SK-N-SH (cell line): ENCODE data around the gene FMN1. TPM values are rescaled to one million over a fixed set of nuclear protein-coding genes. Genes with fewer than 3 reads are reported as not detected.

Experiments
- CTCF ChIA-PET: fragments of 300-600, 350-600 bp; formaldehyde crosslinking; extraction: SDS; loops from one replicate; lab custom pipeline; 2021; lab: Yijun Ruan, JAX
- POLR2A ChIA-PET: fragments of 350-600 bp; sonication (Branson Sonifier 250); formaldehyde crosslinking; extraction: SDS; loops from one replicate; lab custom pipeline; 2020; ENCODE audit warnings: antibody characterized with exemption, inconsistent platforms; lab: Yijun Ruan, JAX
- DNase-seq: peaks from one replicate; pipeline ENCODE4 v3.0.0; 2012
- H2AFZ ChIP-seq: fragments of 200-600 bp; sonication (generic); 2 replicates; pipeline ENCODE4 v1.8.1; 2016; ENCODE audit warnings: antibody characterized with exemption, mild to moderate bottlenecking, low read depth
- H3F3A ChIP-seq: fragments of 200-600 bp; sonication (generic); replicated peaks from 2 replicates; pipeline ENCODE3; 2016; ENCODE audit warnings: antibody characterized with exemption, mild to moderate bottlenecking; ENCODE audit not compliant: insufficient read depth
- H3K27ac ChIP-seq, 2 experiments: fragments of 200-500 bp in 1 of 2; fragments of 200-600 bp in 1 of 2; sonication (Bioruptor generic) in 1 of 2; sonication (generic), shearing (Covaris generic) in 1 of 2; 2 replicates each; pipeline versions ENCODE4 v1.5.1 to v1.6.1; 2014 to 2016; ENCODE audit warnings: low read depth in 2 of 2, inconsistent platforms in 1 of 2, low read length in 1 of 2, mild to moderate bottlenecking in 1 of 2, mixed read lengths in 1 of 2
- H3K27me3 ChIP-seq: fragments of 200-600 bp; sonication (generic), shearing (Covaris generic); 2 replicates; pipeline ENCODE4 v1.6.1; 2016; ENCODE audit warnings: mixed run types; ENCODE audit not compliant: insufficient read depth
- H3K36me3 ChIP-seq, 2 experiments: fragments of 200-500 bp in 1 of 2; fragments of 200-600 bp in 1 of 2; sonication (Bioruptor generic) in 1 of 2; sonication (generic) in 1 of 2; replicated peaks in 1 of 2; 2 replicates each; pipeline versions ENCODE3 to v1.5.1; 2014 to 2016; ENCODE audit warnings: low read length in 1 of 2, mild to moderate bottlenecking in 1 of 2; ENCODE audit not compliant: insufficient read depth in 2 of 2, control insufficient read depth in 1 of 2
- H3K4me1 ChIP-seq, 2 experiments: fragments of 200-500 bp in 1 of 2; fragments of 200-600 bp in 1 of 2; sonication (Bioruptor generic) in 1 of 2; sonication (generic), shearing (Covaris generic) in 1 of 2; 2 replicates each; pipeline versions ENCODE4 v1.5.1 to v1.6.1; 2014 to 2016; ENCODE audit warnings: low read depth in 1 of 2, low read length in 1 of 2, mixed run types in 1 of 2; ENCODE audit not compliant: insufficient read depth in 2 of 2, control insufficient read depth in 1 of 2
- H3K4me2 ChIP-seq: fragments of 200-600 bp; sonication (generic), shearing (Covaris generic); 2 replicates; pipeline ENCODE4 v1.6.1; 2017; ENCODE audit warnings: mixed run types
- H3K4me3 ChIP-seq, 2 experiments: fragments of 200-500 bp in 1 of 2; fragments of 200-600 bp in 1 of 2; sonication (Bioruptor generic) in 1 of 2; sonication (generic), shearing (Covaris generic) in 1 of 2; 2 replicates each; pipeline versions ENCODE4 v1.5.1 to v1.8.1; 2014 to 2016; ENCODE audit warnings: low read depth in 2 of 2, inconsistent platforms in 1 of 2, low read length in 1 of 2, mild to moderate bottlenecking in 1 of 2, mixed read lengths in 1 of 2, moderate library complexity in 1 of 2
- H3K79me2 ChIP-seq: fragments of 200-600 bp; sonication (generic); 2 replicates; pipeline ENCODE4 v1.8.1; 2017; ENCODE audit warnings: mild to moderate bottlenecking; ENCODE audit not compliant: insufficient read depth
- H3K9ac ChIP-seq: fragments of 200-600 bp; sonication (generic); 2 replicates; pipeline ENCODE4 v1.6.1; 2017; ENCODE audit warnings: mixed run types
- H3K9me2 ChIP-seq: fragments of 200-600 bp; sonication (generic); 2 replicates; pipeline ENCODE4 v1.6.1; 2017; ENCODE audit warnings: mixed run types
- H3K9me3 ChIP-seq: fragments of 200-600 bp; sonication (generic); 2 replicates; pipeline ENCODE4 v1.6.1; 2017; ENCODE audit warnings: mixed run types, mild to moderate bottlenecking, moderate library complexity
- H4K20me1 ChIP-seq: fragments of 200-600 bp; sonication (generic); 2 replicates; pipeline ENCODE4 v1.6.1; 2017; ENCODE audit warnings: mild to moderate bottlenecking, mixed run types; ENCODE audit not compliant: insufficient read depth
- CHD2 ChIP-seq: fragments of 150-350 bp; IDR thresholded peaks from 2 replicates; pipeline ENCODE4 v1.6.1; 2018; ENCODE audit warnings: low read length; ENCODE audit not compliant: partially characterized antibody
- EP300 ChIP-seq, 2 experiments: IDR thresholded peaks; 2 replicates each; pipeline versions ENCODE4 v1.4.0 to v1.6.1; 2012; ENCODE audit warnings: borderline replicate concordance in 1 of 2, low read depth in 1 of 2, low read length in 1 of 2
- EZH2phosphoT487 ChIP-seq: fragments of 200-600 bp; sonication (generic); IDR thresholded peaks from 2 replicates; pipeline ENCODE4 v1.6.1; 2017; ENCODE audit warnings: low read depth, mixed run types, mild to moderate bottlenecking, antibody characterized with exemption, moderate library complexity, borderline replicate concordance
- FOXM1 ChIP-seq: IDR thresholded peaks from 2 replicates; pipeline ENCODE4 v1.4.0; 2012; ENCODE audit warnings: low read depth, mild to moderate bottlenecking
- GABPA ChIP-seq: IDR thresholded peaks from 2 replicates; pipeline ENCODE4 v1.4.0; 2012; ENCODE audit warnings: low read depth, mild to moderate bottlenecking
- IRF3 ChIP-seq: fragments of 150-350 bp; IDR thresholded peaks from 2 replicates; pipeline ENCODE4 v1.6.1; 2016; ENCODE audit warnings: mild to moderate bottlenecking, low read depth, low read length
- JUND ChIP-seq: IDR thresholded peaks from 2 replicates; pipeline ENCODE4 v1.4.0; 2012
- MAX ChIP-seq: IDR thresholded peaks from 2 replicates; pipeline ENCODE4 v1.4.0; 2012; ENCODE audit warnings: low read depth
- MXI1 ChIP-seq: IDR thresholded peaks from 2 replicates; pipeline ENCODE4 v1.6.1; 2012; ENCODE audit warnings: mild to moderate bottlenecking, low read depth, low read length, improper control_type of control experiment
- PBX3 ChIP-seq: IDR thresholded peaks from 2 replicates; pipeline ENCODE4; 2012
- POLR2AphosphoS5 ChIP-seq: IDR thresholded peaks from 2 replicates; pipeline ENCODE4 v1.6.1; 2012; ENCODE audit warnings: low read depth, low read length
- RAD21 ChIP-seq: IDR thresholded peaks from 2 replicates; pipeline ENCODE4 v1.6.1; 2012; ENCODE audit warnings: mild to moderate bottlenecking, low read length
- RFX5 ChIP-seq: IDR thresholded peaks from 2 replicates; pipeline ENCODE4 v1.6.1; 2012; ENCODE audit warnings: mild to moderate bottlenecking, improper control_type of control experiment, low read length
- RXRA ChIP-seq: IDR thresholded peaks from 2 replicates; pipeline ENCODE4 v1.4.0; 2012; ENCODE audit warnings: low read depth, mild to moderate bottlenecking, borderline replicate concordance
- TCF12 ChIP-seq: IDR thresholded peaks from 2 replicates; pipeline ENCODE4 v1.4.0; 2012
- TEAD4 ChIP-seq: IDR thresholded peaks from 2 replicates; pipeline ENCODE4 v1.4.0; 2012; ENCODE audit warnings: mild to moderate bottlenecking, borderline replicate concordance; ENCODE audit not compliant: insufficient read depth
- USF2 ChIP-seq: fragments of 150-350 bp; IDR thresholded peaks from 2 replicates; pipeline ENCODE4 v1.6.1; 2017; ENCODE audit warnings: antibody characterized with exemption, low read length, low read depth, borderline replicate concordance
- ZBTB33 ChIP-seq: IDR thresholded peaks from 2 replicates; pipeline ENCODE4 v1.4.0; 2012; ENCODE audit warnings: low read depth, borderline replicate concordance
- WGBS: methylation state at CpG from one replicate; pipeline ENCODE4 v1.1.6; 2017; ENCODE audit warnings: low lambda C conversion rate; 5-methylcytosine and 5-hydroxymethylcytosine counted together
- polyA plus RNA-seq, 3 experiments: library from polyadenylated mRNA; depleted of rRNA; stranded (reverse); fragments of >200 nt; gene quantifications; 2 replicates each; pipeline ENCODE4 v1.2.3, GENCODE V29; 2012

FMN1 gene
- polyA plus RNA-seq, 1 of the 3 experiments (the other 2 are of a cell fraction): 9.1 TPM

GRCh38 chr15:32953533-32953910 is 241.0 kb downstream of the FMN1 start (continued):
- no peak for TF ChIP-seq ZBTB33

GRCh38 chr15:32952901-32953532 is 241.5 kb downstream of the FMN1 start:
- H4K20me1 ChIP-seq: peaks cover 12% of the 10 kb centered on the region; the same call in 1 of the 2 replicates
- CTCF ChIA-PET: interaction anchor here (1.1 to 6.7 kb wide), 6 partner anchors 17 to 289 kb away, joined by 3 to 86 read pairs (median 4); no protein-coding TSS in a partner anchor
- H3K27me3 ChIP-seq: no peaks in the 10 kb centered on the region
- H3K4me1 ChIP-seq: peaks cover 0 to 15% of the 10 kb centered on the region in 2 experiments; a peak in 3 of 4 replicates
- WGBS: 92% methylated on average over 10 of the region's 12 CpGs
- H3F3A ChIP-seq: peaks cover 23% of the 10 kb centered on the region
- H3K4me2 ChIP-seq: no peak overlapping the region
- POLR2A ChIA-PET: no interaction called here
- no peak overlapping the region for H3K9ac ChIP-seq
- no peak overlapping the region for H3K4me3 ChIP-seq
- H3K79me2 ChIP-seq: peaks cover 93% of the 10 kb centered on the region
- no peaks in the 10 kb centered on the region for H3K9me2 ChIP-seq
- H3K36me3 ChIP-seq: peaks cover 0 to 47% of the 10 kb centered on the region in 2 experiments
- TF ChIP-seq RAD21 (no peak), FOXM1 (no peak), RFX5 (no peak), TCF12 (no peak), CHD2 (no peak), EP300 (IDR thresholded peaks at IDR 0.05; ENCODE audit: borderline replicate concordance in 1 of 2, low read depth in 1 of 2, low read length in 1 of 2) (no peak), TEAD4 (no peak), EZH2phosphoT487 (no peak), RXRA (no peak), POLR2AphosphoS5 (no peak), JUND (no peak), MXI1 (no peak), USF2 (no peak), IRF3 (no peak), MAX (no peak), PBX3 (no peak), GABPA (no peak), ZBTB33 (no peak)
- H2AFZ ChIP-seq: no peak overlapping the region
- peaks cover 4% of the 10 kb centered on the region; the same call in 1 of the 2 replicates for H3K9me3 ChIP-seq
- H3K27ac ChIP-seq: no peak overlapping the region
- no peak for DNase-seq
